ENCODE results near the gene FKBP8. TPM values are rescaled to one million over a fixed set of nuclear protein-coding genes. Genes with fewer than 3 reads are reported as not detected.

The FKBP8 gene
- total RNA-seq, 1 experiment from 2014 or later: 261 TPM

GRCh38 chr19:18506101-18506930 is 37.1 kb downstream of the FKBP8 start:
- ChIA-PET CTCF (interaction anchor here (1.5 kb wide), 1 partner anchor 14 kb away, joined by 4 read pairs; no protein-coding TSS in a partner anchor), RAD21 (ENCODE audit: low non-redundant PET in 1 of 2, low total read pairs in 2 of 2, uncharacterized antibody in 2 of 2, unreplicated experiment in 2 of 2) (interaction anchor here in 1 of 2 experiments (0.5 kb wide), 1 partner anchor 14 kb away, joined by 3 read pairs; no protein-coding TSS in a partner anchor), POLR2A (no interaction called here)
- Histone ChIP-seq H3K4me3 (replicated peaks in 1 of 2; ENCODE audit: low read depth in 1 of 2, low read length in 2 of 2) (no peak overlapping the region), H3K79me2 (ENCODE audit: insufficient read depth, low read length) (peaks cover 97% of the 10 kb centered on the region), H3K4me2 (ENCODE audit: low read length) (no peak overlapping the region), H3K27ac (ENCODE audit: low read depth, low read length) (no peak overlapping the region), H4K20me1 (ENCODE audit: insufficient read depth) (peaks cover 7% of the 10 kb centered on the region; the same call in 1 of the 2 replicates), H3K9ac (ENCODE audit: low read length) (no peak overlapping the region), H3K36me3 (ENCODE audit: control insufficient read depth in 1 of 2, insufficient read depth in 2 of 2, low read length in 2 of 2) (no peaks in the 10 kb centered on the region), H3K9me2 (ENCODE audit: insufficient read depth) (no peaks in the 10 kb centered on the region), H3K4me1 (ENCODE audit: control insufficient read depth in 1 of 2, insufficient read depth in 2 of 2, low read length in 2 of 2) (peaks cover 18 to 38% of the 10 kb centered on the region in 2 experiments; a peak in 3 of 4 replicates), H3K9me3 (ENCODE audit: control insufficient read depth in 1 of 2, insufficient read depth in 1 of 2, low read depth in 1 of 2, low read length in 2 of 2) (no peaks in the 10 kb centered on the region), H3K27me3 (ENCODE audit: insufficient read depth, low read length) (no peaks in the 10 kb centered on the region), H2AFZ (ENCODE audit: low read depth, low read length, poor library complexity, severe bottlenecking) (no peak overlapping the region)
- intact Hi-C loops (cut with micrococcal nuclease): no loop called here
- DNase-seq (ENCODE audit: low read depth, low spot score): no peak
- ATAC-seq: no peak
- TF ChIP-seq FOSL1 (IDR thresholded peaks at IDR 0.05; ENCODE audit: low read depth) (no peak), CTCF (IDR thresholded peaks at IDR 0.05 in 2 of 3, conservative IDR thresholded peaks at IDR 0.05 in 1 of 3; ENCODE audit: borderline replicate concordance in 1 of 3, insufficient read depth in 1 of 3, low read depth in 2 of 3, low read length in 2 of 3) (no peak), YY1 (IDR thresholded peaks at IDR 0.05; ENCODE audit: extremely low read depth, insufficient replicate concordance, low read depth, low read length) (no peak), SRF (IDR thresholded peaks at IDR 0.05; ENCODE audit: low read depth) (no peak), REST (IDR thresholded peaks at IDR 0.05; ENCODE audit: low read depth) (no peak), ZBTB33 (IDR thresholded peaks at IDR 0.05; ENCODE audit: extremely low read depth, insufficient replicate concordance, low read length) (no peak), EGR1 (IDR thresholded peaks at IDR 0.05; ENCODE audit: low read depth) (no peak), CBX3 (IDR thresholded peaks at IDR 0.05; ENCODE audit: low read depth) (no peak), ELF1 (IDR thresholded peaks at IDR 0.05; ENCODE audit: borderline replicate concordance, low read depth) (no peak), MAX (IDR thresholded peaks at IDR 0.05) (no peak)
- no TSS peak for BruUV-seq (replicated peaks)
